ENCODE measurements around the gene HMMR. TPM values are rescaled to one million over a fixed set of nuclear protein-coding genes. Genes with fewer than 3 reads are reported as not detected.
A peak's percentile ranks its signal among the peaks of the same experiment; 100 is the strongest.

HMMR gene
- total and polyA plus RNA-seq, 2 of the 4 experiments (the other 2 are of a cell fraction): 13.0 to 24.6 TPM

GRCh38 chr5:163437309-163438182, 22.9 kb upstream of the HMMR start, which contains the start of gene CCNG1:
Gene CCNG1 (plus strand): TSS chr5:163437595. CDS start chr5:163439257, 1,662 bp downstream.
- POLR2A ChIA-PET (ENCODE audit: unreplicated experiment): interaction anchor here (0.9 kb wide), 1 partner anchor 22 kb away, joined by 3 read pairs; the partner anchor contains the start of gene NUDCD2
- peak within 1 kb of the TSS; percentile 82 for H3K14ac ChIP-seq (replicated peaks; ENCODE audit: low read depth, low read length)
- ATAC-seq (ENCODE audit: low read depth) (peak; percentile 96), DNase-seq (peak; percentile 94)
- no TSS peak for BruUV-seq (replicated peaks)
- CTCF ChIA-PET: interaction anchor here (0.6 to 1.5 kb wide), 2 partner anchors 29 to 651 kb away, joined by 3 to 5 read pairs; no protein-coding TSS in a partner anchor
- peaks cover 11 to 24% of the 10 kb centered on the region in 2 experiments for H3K79me1 ChIP-seq (ENCODE audit: low read depth in 1 of 2, low read length in 2 of 2)
- H3K9me1 ChIP-seq (ENCODE audit: insufficient read depth, low read length): no peaks in the 10 kb centered on the region
- H3K4ac ChIP-seq (ENCODE audit: low read depth, low read length): peak within 1 kb of the TSS; percentile 91
- H2BK120ac ChIP-seq (ENCODE audit: low read depth, low read length): peak within 1 kb of the TSS; percentile 69
- TF ChIP-seq RFX5 (IDR thresholded peaks at IDR 0.05; ENCODE audit: low read depth, low read length): no peak
- TF ChIP-seq NFE2L2 (IDR thresholded peaks at IDR 0.05; ENCODE audit: low read depth, low read length): no peak
- peak; percentile 32; the same call in 1 of the 2 replicates for TF ChIP-seq CHD1 (IDR thresholded peaks at IDR 0.05; ENCODE audit: low read depth, low read length)
- TF ChIP-seq MAFK (IDR thresholded peaks at IDR 0.05; ENCODE audit: low read depth, low read length): no peak
- no peak for TF ChIP-seq SMC3 (IDR thresholded peaks at IDR 0.05; ENCODE audit: low read depth, low read length)
- TF ChIP-seq POLR2A (IDR thresholded peaks at IDR 0.05; ENCODE audit: low read depth, low read length): peak; percentile 97
- no peak for TF ChIP-seq FOS (IDR thresholded peaks at IDR 0.05; ENCODE audit: low read depth, low read length)
- no peak for TF ChIP-seq RCOR1 (IDR thresholded peaks at IDR 0.05; ENCODE audit: insufficient replicate concordance, low read length)
- TF ChIP-seq MAZ (IDR thresholded peaks at IDR 0.05; ENCODE audit: borderline replicate concordance, low read depth, low read length): 0 out of 2 replicates have a peak, but pooled peaks have one; percentile 57
- TF ChIP-seq BHLHE40 (IDR thresholded peaks at IDR 0.05; ENCODE audit: low read depth, low read length): no peak
- TF ChIP-seq MXI1 (IDR thresholded peaks at IDR 0.05; ENCODE audit: borderline replicate concordance, low read depth, low read length): 0 out of 2 replicates have a peak, but pooled peaks have one; percentile 18
- no peak for TF ChIP-seq USF2 (IDR thresholded peaks at IDR 0.05; ENCODE audit: low read depth, low read length)
- peak within 1 kb of the TSS; percentile 83 for H3K9ac ChIP-seq (ENCODE audit: low read depth, low read length)
- intact Hi-C loops (cut with micrococcal nuclease): no loop called here
- peak within 1 kb of the TSS; percentile 94 for H2AK9ac ChIP-seq (replicated peaks; ENCODE audit: low read depth, low read length, poor library complexity)
- peak within 1 kb of the TSS; percentile 66 to 89 for H4K8ac ChIP-seq (ENCODE audit: low read depth in 2 of 2, low read length in 2 of 2)
- peak within 1 kb of the TSS; percentile 82 for H3K4me2 ChIP-seq (ENCODE audit: low read depth, low read length)
- H2BK5ac ChIP-seq (ENCODE audit: low read depth, low read length, poor library complexity, severe bottlenecking): peak within 1 kb of the TSS; percentile 87
- H4K5ac ChIP-seq (ENCODE audit: low read depth, low read length): peak within 1 kb of the TSS; percentile 35
- WGBS, 2 experiments (ENCODE audit: extremely low coverage in 2 of 2, insufficient read length in 1 of 2): 0% methylated on average over 11 of the region's 51 CpGs; no CpG with 5 or more reads in 1 of the 2 experiments
- no peaks in the 10 kb centered on the region for H3K9me3 ChIP-seq (ENCODE audit: control insufficient read depth, insufficient read depth, low read length)
- H2AFZ ChIP-seq (replicated peaks; ENCODE audit: low read length, poor library complexity): peak within 1 kb of the TSS; percentile 94
- no peak within 1 kb of the TSS for H2BK20ac ChIP-seq (ENCODE audit: low read depth, low read length)
- H3K27ac ChIP-seq (ENCODE audit: insufficient read depth, low read length): peak within 1 kb of the TSS; percentile 86
- no peaks in the 10 kb centered on the region for H3K4me1 ChIP-seq (ENCODE audit: control insufficient read depth, insufficient read depth, low read length)
- H2AK5ac ChIP-seq (ENCODE audit: low read depth, low read length): peak within 1 kb of the TSS; percentile 63
- in situ Hi-C loops (cut with MboI; ENCODE audit: low sequenced_read_pairs): no loop called here
- H4K91ac ChIP-seq (ENCODE audit: insufficient read depth, low read depth, low read length): peak within 1 kb of the TSS; percentile 79
- peak within 1 kb of the TSS; percentile 66 for H3K23ac ChIP-seq (ENCODE audit: low read depth, low read length)
- H2BK15ac ChIP-seq (ENCODE audit: low read depth, low read length): no peak within 1 kb of the TSS; the same call in 2 of the 3 replicates
- peaks cover 14% of the 10 kb centered on the region for H3K36me3 ChIP-seq (ENCODE audit: control insufficient read depth, insufficient read depth, low read length)
- no peaks in the 10 kb centered on the region for H3K27me3 ChIP-seq (ENCODE audit: control insufficient read depth, insufficient read depth, low read length)
- peaks cover 17% of the 10 kb centered on the region; the same call in 1 of the 2 replicates for H4K20me1 ChIP-seq (ENCODE audit: insufficient read depth, low read length)
- dilution Hi-C loops (cut with HindIII; ENCODE audit: low sequenced_read_pairs, unreplicated experiment): no loop called here
- H3K18ac ChIP-seq (ENCODE audit: low read depth, low read length): peak within 1 kb of the TSS; percentile 77
- H3K56ac ChIP-seq (ENCODE audit: extremely low read depth, insufficient read depth, low read length): peak within 1 kb of the TSS; percentile 37
- H3K4me3 ChIP-seq (ENCODE audit: insufficient read depth, low read depth, low read length): peak within 1 kb of the TSS; percentile 93

Data from IMR-90 (cell line).